HG02759 (cell line): ENCODE results near the gene STARD10.
"Not testable (repeated sequence)": the region's sequence is repeated elsewhere in the genome, so short reads cannot be mapped to it uniquely, and the experiment has no call there.

ENCODE experiments used
- ATAC-seq: cut with Tn5 transposase; IDR thresholded peaks from one replicate; pipeline ENCODE4 v1.9.1; 2021; ENCODE audit warnings: mild to moderate bottlenecking, moderate library complexity; ENCODE audit not compliant: unreplicated experiment

STARD10 gene

DNA sequence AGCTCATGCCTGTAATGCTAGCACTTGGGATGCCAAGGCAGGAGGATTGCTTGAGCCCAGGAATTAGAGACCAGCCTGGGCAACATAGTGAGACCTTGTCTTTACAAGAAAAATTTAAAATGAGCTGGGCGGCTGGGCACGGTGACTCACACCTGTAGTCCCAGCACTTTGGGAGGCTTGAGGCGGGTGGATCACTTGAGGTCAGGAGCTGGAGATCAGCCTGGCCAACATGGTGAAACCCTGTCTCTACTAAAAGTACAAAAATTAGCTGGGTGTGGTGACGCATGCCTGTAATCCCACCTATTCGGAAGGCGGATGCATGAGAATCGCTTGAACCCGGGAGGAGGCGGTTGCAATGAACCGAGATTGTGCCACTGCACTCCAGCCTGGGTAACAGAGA lies 17.8 kb upstream of the STARD10 start:
- not testable (repeated sequence) for ATAC-seq

- no peak for ATAC-seq
These were observed 14.5 kb upstream of the STARD10 start for GRCh38 chr11:72808331-72808798.

- ATAC-seq: no peak
These were observed 13.9 kb upstream of the STARD10 start for GRCh38 chr11:72807792-72808191.

DNA sequence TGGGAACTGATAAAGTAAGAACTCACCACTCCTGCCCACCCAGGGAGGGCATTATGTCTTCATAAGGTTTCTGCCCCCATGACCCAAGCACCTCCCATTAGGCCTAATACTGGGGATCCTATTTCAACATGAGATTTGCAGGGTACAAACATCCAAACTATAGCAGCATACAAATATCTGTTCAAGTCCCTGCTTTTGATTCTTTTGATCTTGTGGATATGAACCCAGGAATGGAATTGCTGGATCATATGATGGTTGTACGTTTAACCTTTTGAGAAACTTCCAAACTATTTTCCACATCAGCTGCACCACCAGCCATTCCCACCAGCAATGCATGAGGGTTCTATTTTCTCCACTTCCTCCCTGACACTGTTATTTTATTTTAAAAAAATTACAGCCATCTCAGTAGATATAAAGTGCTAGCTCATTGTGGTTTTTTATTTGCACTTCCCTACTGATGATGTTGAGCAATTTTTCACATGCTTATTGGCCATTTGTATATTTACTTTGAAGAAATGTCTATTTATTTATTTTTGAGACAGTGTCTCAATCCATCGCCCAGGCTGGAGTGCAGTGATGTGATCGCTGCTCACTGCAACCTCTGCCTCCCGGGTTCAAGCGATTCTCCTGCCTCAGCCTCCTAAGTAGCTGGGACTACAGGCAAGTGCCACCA lies 13.3 kb upstream of the STARD10 start:
- no peak for ATAC-seq

GRCh38 chr11:72806378-72806777 lies 12.5 kb upstream of the STARD10 start:
- ATAC-seq: not testable (repeated sequence)

DNA sequence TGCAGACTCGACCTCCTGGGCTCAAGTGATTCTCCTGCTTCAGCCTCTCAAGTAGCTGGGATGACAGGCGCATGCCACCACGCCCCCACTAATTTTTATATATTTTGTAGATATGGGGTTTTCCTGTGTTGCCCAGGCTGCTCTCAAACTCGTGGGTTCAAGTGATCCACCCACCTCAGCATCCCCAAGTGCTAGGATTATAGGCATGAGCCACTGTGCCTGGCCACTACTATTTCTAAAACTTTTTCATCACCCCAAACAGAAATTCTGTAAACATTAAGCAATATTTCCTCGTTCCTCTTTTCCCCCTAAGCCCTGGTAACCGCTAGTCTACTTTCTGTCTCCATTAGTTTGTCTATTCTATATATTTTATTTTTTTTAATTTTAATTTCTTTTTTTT lies 11.4 kb upstream of the STARD10 start:
- ATAC-seq: no peak

- ATAC-seq: no peak
These were observed 9.0 kb upstream of the STARD10 start for GRCh38 chr11:72802822-72803221.

GRCh38 chr11:72799441-72799840 lies 5.6 kb upstream of the STARD10 start:
- no peak for ATAC-seq

GRCh38 chr11:72798361-72798760 lies 4.5 kb upstream of the STARD10 start:
- ATAC-seq: no peak

GRCh38 chr11:72793076-72793424 lies 797 bp downstream of the STARD10 start:
- ATAC-seq: no peak

DNA sequence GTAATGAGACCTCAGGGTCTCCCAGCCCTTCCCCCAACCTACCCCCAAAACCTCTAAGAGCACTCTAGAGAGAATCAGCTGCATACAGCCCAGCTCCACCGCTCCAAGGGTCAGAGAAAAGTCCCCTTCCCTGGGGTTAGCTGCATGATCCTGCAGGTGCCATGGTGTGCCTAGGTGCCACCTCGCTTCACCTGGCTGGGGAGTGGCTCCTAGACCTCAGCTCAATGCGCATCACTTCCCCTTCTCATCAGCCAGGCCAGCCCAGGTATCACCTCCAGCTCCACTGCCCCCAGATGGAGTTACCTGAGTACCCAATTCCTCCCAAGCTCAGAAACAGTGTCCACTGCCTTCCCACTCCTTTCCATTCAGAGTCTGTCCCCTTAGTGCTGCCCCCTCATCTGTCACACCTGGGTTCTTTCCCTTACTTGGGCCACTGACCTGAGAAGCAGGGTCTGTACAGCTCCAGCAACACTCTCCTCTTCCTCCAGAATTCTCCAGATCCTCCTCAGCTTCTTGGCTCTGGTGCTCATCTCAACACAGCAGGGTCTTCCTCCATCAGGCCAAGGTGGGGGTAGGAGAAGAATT lies 1.3 kb downstream of the STARD10 start:
- no peak for ATAC-seq

GRCh38 chr11:72791228-72791627 lies 2.6 kb downstream of the STARD10 start:
- ATAC-seq: not testable (repeated sequence)

DNA sequence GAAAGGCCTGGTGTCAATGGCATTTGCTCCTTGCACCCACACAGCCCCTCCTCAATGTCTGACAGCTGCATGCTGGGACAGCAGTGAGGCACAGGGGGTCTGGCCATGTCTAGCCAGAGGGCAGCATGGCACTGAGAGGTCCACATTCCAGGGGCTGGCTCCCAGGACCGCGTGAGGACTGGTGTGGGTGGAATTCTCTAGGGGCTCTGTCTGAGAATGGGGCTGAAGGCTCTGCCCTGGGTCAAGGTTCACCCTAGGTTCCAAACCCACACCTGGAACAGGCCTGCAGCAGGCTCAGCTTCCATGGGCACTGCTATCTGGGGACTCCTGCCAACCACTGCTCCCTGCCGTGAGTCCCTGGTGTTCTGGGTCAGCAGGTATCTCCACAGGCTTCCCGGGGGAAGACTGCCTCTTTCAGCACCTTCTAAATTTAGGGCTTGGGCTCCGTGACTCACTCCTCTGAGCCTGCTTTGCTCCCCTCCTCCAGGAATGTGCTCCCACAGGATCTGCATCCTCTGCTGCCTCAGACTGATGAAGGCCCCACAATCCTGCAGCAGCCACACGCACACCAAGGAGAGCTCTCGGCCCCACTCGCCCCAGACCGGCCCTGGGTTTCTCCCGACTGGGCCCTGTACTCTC lies 4.2 kb downstream of the STARD10 start:
- no peak for ATAC-seq

DNA sequence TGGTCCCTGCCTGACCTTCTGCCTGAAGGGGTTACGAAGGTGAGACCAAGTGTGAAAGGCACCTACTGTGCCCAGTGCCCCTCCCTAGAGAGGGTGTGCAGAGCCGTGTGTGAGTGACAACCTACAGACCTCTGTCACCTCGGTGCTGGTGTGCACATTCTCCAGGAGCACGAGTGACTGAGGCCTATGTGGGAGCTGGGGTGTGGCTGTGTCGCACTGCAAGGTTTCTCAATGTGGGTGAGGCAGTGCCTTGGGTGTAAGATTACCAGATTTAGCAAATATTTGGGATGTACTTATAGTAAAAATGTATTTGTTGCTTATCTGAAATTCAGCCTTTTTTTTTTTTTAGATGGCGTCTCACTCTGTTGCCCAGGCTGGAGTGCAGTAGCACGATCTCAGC lies 5.6 kb downstream of the STARD10 start:
- ATAC-seq: no peak

DNA sequence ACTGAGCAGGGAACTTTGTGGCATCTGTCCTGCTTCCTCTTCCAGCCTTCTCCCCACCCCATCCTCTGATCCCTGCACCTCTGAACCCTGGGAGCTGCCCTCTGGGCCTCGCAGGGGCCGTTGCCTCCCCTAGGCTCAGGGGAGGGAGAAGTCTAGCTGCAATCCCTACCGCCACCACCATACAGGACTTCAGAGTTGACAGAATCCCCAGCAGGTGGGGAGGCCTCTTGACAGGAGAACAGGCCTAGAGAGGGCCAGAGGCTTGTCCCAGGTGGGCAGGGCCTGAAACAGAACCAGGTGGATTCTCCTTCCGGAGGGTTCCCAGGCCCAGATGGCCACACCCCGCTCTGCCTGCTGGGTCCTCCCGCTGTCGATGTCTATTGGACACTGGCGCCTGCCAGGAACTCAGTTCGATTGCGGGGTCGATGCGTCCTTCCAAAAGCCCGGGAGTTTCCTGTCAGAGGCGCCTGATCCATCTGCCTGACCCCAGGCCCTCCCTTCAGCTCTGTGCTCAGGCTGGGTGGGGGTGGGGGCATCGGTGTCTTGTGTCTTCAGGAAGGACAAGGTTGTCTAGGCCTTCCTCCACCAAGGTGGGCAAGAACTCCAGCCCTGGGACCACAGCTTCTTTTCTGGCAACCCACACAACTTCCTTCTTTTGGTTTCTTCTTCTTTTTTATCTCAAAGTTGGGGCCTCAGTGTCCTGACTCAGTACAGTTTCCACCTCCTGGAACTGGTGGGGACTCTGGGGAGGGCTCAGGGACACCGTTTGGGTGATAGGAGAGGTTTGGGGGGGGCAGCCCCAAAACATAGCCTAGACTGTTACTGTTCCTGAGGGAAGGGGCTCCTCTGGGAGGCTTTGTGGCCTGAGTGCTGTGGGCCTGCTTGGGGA lies 6.4 kb downstream of the STARD10 start:
- no peak for ATAC-seq

GRCh38 chr11:72786305-72787215 lies 7.3 kb downstream of the STARD10 start:
- no peak for ATAC-seq

DNA sequence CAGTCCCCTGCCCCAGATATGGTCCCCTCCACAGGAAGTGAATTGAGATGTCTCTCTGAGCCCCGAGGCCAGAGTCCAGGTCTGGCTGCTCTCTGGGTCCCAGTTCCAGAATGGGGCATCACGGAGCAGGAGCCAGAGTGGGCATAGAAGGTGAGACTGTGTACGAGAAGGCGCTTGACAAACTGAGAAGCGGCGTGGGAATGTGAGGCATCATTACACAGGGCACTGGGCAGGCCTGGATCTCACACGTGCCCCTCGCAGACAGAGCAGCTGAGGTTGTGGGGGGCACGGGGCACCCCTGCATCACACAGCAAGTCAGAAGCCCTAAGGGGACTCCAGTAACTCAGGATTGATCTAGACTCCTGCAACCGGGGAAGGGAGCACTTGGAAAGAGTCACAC lies 9.2 kb downstream of the STARD10 start:
- no peak for ATAC-seq

DNA sequence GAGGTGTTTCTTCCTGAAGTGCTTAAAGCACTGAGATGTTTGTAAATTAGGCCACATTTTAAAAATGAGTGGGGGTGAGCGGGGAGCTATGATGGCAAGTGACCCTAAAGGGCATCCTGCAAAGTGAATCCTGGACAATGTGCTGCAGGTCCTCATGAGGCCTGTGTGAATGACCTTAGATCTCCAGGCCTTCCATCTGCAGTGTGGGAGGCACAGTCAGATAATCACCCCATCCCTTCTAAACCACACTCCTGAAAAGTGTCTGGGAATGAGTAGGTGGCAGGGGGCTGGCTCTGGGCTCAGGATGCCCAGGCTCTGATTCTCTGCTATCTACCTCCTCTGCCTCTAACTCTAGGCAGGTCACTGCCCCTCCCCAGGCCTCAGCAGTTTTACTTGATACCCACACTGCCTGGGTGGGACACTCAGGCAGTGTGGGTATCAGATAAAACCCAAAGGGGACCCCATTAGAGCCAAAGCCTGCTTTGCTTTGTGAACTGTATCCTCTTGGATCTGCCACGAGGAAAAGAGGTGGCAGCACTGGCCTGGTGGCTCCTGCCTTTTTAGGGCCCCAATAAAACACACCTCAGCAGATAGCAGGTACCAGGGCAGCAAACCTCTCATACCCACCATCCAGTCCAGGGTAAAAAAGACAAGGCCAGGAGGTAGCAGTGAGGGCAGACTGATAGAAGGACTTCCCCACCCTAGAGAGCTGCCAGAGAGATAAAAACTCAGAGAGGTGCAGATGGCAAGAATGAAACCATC lies 10.5 kb downstream of the STARD10 start:
- ATAC-seq: no peak

DNA sequence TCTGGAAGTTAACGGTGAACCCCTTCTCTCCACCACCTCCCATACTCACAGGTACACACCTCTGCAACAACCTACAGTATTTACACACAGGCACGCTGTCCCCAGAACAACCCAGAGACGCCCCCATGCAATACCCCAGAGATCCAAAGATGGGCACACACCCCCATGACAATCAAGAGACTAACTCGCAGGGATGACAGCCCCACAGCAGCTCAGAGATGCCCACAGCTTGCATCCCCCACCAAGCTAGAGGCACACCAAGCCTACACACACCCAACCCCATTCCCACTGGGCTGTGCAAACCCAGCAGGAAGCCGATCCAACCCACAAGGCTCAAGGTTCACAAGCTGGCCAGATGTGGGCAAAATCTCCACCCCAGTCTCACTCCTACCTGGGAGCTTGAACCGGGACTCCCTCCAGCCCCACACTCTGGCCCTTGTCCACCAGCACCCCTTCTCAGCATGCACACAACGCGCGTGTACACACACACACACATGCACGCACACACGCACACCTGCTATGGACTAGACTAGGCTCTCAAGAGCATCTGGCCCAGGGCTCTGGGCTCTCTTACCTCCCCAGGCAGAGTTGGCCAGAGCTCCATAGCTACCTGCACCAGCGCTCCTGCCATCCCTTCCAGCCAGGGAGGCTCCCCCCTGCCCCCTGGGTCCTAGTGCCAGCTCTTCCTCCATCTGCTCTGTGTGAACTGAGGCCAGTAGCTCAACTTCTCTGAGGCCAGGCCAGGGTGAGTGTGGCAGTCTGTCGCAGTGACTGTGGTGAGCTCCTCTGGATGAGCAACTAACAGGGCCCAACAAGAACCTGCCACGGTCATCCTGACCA lies 11.5 kb downstream of the STARD10 start:
- ATAC-seq: no peak
